ENCODE results near the gene MNX1. TPM values are rescaled to one million over a fixed set of nuclear protein-coding genes. Genes with fewer than 3 reads are reported as not detected.

Gene MNX1
- total and polyA plus RNA-seq, 9 of the 15 experiments (the other 6 are each of a cell fraction or from before 2014, with no cell fraction given): 0.15 to 8.0 (median 1.4) TPM

GRCh38 chr7:156999958-157000726, 10.3 kb downstream of the MNX1 start (continued):
- TF ChIP-seq GABPA (tag; conservative IDR thresholded peaks at IDR 0.05; ENCODE audit: low read depth) (0 out of 2 replicates have a peak, but pooled peaks have one; percentile 46), NR3C1 (CRISPR knock-in tag; IDR thresholded peaks at IDR 0.05) (no peak), KLF1 (tag; IDR thresholded peaks at IDR 0.05) (no peak), E2F3 (CRISPR knock-in tag; IDR thresholded peaks at IDR 0.05) (no peak), STAG1 (CRISPR knock-in tag; IDR thresholded peaks at IDR 0.05; ENCODE audit: borderline replicate concordance) (no peak), GTF2A2 (tag; IDR thresholded peaks at IDR 0.05) (0 out of 2 replicates have a peak, but pooled peaks have one; percentile 16), ZNF707 (CRISPR knock-in tag; conservative IDR thresholded peaks at IDR 0.05) (no peak), OTX1 (CRISPR knock-in tag; IDR thresholded peaks at IDR 0.05) (no peak), SLC30A9 (CRISPR knock-in tag; IDR thresholded peaks at IDR 0.05) (no peak), ZBTB9 (CRISPR knock-in tag; IDR thresholded peaks at IDR 0.05) (no peak), TFE3 (CRISPR knock-in tag; IDR thresholded peaks at IDR 0.05) (no peak), MCM3 (IDR thresholded peaks at IDR 0.05) (no peak), KDM2B (CRISPR knock-in tag; IDR thresholded peaks at IDR 0.05) (peak; percentile 64; the same call in 1 of the 2 replicates)
- TF ChIP-seq, protein P1, sequence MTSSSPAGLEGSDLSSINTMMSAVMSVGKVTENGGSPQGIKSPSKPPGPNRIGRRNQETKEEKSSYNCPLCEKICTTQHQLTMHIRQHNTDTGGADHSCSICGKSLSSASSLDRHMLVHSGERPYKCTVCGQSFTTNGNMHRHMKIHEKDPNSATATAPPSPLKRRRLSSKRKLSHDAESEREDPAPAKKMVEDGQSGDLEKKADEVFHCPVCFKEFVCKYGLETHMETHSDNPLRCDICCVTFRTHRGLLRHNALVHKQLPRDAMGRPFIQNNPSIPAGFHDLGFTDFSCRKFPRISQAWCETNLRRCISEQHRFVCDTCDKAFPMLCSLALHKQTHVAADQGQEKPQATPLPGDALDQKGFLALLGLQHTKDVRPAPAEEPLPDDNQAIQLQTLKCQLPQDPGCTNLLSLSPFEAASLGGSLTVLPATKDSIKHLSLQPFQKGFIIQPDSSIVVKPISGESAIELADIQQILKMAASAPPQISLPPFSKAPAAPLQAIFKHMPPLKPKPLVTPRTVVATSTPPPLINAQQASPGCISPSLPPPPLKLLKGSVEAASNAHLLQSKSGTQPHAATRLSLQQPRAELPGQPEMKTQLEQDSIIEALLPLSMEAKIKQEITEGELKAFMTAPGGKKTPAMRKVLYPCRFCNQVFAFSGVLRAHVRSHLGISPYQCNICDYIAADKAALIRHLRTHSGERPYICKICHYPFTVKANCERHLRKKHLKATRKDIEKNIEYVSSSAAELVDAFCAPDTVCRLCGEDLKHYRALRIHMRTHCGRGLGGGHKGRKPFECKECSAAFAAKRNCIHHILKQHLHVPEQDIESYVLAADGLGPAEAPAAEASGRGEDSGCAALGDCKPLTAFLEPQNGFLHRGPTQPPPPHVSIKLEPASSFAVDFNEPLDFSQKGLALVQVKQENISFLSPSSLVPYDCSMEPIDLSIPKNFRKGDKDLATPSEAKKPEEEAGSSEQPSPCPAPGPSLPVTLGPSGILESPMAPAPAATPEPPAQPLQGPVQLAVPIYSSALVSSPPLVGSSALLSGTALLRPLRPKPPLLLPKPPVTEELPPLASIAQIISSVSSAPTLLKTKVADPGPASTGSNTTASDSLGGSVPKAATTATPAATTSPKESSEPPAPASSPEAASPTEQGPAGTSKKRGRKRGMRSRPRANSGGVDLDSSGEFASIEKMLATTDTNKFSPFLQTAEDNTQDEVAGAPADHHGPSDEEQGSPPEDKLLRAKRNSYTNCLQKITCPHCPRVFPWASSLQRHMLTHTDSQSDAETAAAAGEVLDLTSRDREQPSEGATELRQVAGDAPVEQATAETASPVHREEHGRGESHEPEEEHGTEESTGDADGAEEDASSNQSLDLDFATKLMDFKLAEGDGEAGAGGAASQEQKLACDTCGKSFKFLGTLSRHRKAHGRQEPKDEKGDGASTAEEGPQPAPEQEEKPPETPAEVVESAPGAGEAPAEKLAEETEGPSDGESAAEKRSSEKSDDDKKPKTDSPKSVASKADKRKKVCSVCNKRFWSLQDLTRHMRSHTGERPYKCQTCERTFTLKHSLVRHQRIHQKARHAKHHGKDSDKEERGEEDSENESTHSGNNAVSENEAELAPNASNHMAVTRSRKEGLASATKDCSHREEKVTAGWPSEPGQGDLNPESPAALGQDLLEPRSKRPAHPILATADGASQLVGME (CRISPR knock-in tag; IDR thresholded peaks at IDR 0.05): no peak
- TF ChIP-seq, protein P2, sequence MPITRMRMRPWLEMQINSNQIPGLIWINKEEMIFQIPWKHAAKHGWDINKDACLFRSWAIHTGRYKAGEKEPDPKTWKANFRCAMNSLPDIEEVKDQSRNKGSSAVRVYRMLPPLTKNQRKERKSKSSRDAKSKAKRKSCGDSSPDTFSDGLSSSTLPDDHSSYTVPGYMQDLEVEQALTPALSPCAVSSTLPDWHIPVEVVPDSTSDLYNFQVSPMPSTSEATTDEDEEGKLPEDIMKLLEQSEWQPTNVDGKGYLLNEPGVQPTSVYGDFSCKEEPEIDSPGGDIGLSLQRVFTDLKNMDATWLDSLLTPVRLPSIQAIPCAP (CRISPR knock-in tag; IDR thresholded peaks at IDR 0.05; ENCODE audit: borderline replicate concordance): no peak
